RCC 7860 (cell line): Measurements from ENCODE around the gene TLE3.

Source experiments
- DNase-seq: peaks from one replicate; pipeline ENCODE4 v3.0.0-alpha.2; 2015; ENCODE audit warnings: low spot score
- FAIRE-seq: peaks from 2 replicates; lab custom pipeline; 2012; peaks lifted over from hg19 to GRCh38; lab: Jason Lieb, UNC

Gene TLE3

DNA sequence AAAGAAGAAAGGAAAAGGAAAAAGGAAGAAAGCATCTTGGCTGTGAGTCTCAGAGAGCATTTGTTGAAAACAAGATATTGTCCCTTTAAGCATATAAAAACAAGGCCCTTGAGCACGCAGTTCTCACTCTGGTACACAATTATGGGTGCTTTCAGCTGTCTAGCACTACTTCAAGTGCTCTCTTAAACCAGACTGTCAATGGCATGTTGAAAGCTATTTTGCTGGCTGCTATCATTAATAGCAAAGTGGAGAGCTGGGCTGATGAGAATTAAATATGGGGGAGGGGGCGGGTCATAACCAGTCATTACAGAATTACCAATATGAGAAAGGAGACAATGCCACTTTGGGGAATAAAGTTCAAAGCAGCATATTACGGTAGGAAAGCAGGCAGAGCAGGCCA is 9.3 kb downstream of the TLE3 start:
- DNase-seq = no peak
- no peak for FAIRE-seq

DNA sequence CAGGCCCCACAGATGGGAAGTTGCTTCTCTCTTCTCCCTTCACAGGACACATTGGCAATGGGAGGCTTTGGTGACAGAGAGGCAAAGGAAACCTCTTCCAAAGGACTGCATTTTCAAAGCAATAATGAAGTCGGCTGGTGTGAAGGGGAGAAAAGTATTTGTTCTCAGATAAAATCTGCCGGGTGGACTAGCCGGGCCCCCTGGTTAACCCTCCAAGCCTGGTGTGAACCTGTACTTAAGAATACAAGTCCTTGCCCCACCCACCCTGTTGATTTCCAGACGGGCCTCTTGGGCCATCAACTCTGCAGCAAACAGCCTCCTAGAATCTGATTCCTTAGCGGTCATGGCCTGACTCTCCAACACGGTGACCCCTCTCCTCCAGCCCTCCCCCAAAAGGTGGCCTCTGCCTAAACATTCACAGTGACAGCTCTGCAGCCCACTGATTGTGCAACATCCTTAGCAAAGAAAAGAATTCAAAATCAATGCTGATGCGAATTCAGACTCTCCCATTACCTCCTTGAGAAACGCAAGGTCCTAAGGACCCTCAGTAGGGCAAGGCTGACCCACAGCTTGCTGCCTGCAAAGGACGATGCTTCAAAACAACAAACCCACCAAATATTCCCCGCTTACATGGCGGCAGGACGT is 9.9 kb downstream of the TLE3 start:
- FAIRE-seq (no peak), DNase-seq (no peak)

DNA sequence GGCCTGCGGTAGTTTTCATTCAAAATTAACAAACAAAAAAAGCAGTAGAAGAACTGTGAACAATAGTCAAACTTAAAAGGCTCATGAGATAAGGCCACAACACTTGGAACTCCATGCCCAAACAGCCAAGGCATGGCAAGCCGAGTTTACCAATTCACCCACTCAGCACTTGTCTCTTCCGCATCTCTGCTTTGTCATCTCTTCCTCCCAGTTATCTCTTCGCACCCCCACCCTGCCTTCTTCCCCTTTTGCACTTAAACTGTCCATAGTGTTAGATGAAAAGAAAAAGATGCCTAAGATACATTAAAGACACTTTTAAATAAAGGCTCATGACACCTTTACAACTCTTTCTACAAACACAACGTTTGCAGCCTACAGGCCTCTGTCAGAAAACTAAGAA is 11.1 kb downstream of the TLE3 start:
- FAIRE-seq (no peak), DNase-seq (no peak)

DNA sequence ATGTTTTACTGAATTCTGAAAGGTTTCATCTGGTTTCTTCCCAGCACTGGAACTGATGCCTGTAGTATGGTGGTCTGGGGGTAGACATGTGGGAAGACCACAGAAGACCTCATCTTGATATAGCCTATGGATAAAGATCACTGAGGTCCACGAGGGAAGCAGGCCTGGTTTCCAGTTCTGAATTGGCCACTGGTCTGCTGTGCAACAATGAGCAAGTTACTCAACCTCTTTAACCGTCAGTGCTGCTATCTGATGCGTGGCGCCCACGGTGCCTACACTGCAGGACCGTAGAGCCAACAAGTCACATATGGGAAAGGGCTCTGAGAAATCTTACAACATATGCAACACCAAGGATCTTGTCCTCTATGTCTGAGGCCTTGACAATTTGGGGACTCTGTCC is 13.3 kb downstream of the TLE3 start:
- FAIRE-seq (no peak), DNase-seq (no peak)

DNA sequence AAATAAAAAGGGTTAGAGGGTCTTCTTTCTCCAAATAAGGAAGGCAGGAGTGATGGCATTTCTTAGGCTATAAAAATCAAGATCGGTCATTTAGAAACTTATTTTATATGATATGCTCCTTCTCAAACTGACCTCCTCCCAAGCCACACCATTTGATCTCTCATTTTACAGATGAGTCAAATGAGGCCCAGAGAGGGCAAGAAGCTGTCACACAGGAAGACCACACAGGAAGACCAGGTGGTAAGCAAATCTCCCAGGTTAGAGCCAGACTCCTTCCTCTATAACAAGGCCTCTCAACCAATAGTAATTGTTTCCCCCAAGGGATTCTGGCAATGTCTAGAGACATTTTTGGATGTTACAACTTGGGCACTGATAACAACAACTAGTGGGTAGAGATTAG is 13.8 kb downstream of the TLE3 start:
- DNase-seq (no peak), FAIRE-seq (no peak)

DNA sequence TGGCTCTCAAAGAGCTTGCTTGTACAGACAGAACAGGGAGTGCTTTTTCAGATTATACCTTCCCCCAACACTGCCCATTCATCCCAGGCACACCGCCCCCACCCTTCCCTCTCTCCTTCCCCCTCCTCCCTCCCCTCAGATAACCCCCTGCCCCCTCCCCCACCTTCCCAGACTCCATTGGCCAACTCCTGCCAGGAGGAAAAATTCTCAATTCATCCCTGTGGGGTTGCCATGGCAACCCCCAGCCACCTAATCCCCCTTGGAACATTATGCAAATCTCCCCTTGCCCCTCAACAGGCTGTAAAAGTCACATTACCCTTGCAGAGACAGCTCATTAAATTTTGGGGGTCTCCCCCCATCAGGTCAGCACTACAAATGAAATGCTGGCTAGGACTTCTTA is 14.3 kb downstream of the TLE3 start:
- FAIRE-seq (no peak), DNase-seq (no peak)

DNA sequence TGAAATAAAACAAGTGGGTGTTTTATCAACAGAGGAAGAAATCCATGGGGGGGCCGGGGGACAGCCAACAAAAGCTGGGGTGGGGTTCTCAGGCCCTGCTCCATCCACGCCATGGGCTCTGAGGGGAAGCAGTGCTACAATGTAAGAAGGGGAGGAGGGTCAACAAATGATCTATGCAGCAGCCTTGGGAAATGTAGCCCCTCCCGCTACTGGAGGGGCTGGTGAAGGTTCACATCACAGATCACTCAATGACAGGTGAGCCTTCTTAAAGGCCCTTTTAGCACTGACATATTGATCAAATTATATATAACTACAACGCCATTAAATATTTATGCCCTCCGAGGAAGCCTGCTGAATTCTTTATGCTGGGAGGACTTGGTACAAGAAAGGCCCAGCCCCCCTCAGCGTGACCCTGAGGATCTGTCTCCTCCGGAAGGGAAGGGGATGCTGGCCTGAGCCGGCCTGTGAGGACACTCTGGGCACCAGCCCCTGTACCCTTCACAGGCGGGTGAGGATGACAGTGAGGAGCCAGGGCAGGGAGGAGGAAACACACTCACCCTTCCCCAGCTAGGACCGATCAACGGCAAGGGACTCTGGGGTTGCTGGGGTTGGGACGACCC is 15.3 kb downstream of the TLE3 start:
- FAIRE-seq (no peak), DNase-seq (no peak)

DNA sequence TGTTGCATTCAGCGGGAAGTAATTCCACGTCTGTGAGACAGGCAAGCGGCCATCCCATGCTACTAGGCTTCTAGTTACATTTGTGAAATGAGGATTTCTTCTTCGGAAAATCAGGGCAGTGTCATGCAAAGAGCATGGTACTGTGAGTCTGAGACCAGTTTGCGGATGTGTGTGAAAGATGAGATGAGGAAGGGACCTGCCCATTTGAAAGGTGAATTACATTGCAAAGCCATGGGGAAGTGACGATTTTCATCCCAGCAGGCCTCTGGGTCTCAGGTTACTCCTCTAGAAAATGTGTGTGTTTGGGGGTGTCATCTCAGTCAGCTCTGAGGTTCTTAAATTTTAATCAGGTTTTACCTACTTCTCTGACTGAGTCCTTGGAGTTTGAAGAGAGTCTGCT is 16.1 kb downstream of the TLE3 start:
- FAIRE-seq = no peak
- no peak for DNase-seq

DNA sequence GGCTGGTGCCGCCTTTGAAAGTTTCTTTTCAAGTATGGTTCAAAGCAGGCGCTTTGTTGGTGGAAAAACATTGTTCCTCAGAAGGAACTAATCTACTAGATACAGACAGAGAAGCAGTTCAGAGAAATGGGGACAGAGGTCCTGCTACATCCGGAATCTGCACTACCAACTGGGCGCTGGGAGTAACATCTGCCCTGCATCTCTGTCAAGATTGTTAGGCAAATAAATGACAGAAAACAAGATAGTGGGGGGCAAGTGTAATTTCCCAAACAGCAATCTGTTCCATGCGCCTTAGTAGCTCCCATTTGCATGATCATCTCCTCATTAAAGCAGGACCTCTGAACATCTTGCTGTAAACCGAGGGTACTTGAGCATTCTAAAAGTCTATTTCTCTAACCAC is 17.4 kb downstream of the TLE3 start:
- FAIRE-seq = no peak
- DNase-seq = no peak

DNA sequence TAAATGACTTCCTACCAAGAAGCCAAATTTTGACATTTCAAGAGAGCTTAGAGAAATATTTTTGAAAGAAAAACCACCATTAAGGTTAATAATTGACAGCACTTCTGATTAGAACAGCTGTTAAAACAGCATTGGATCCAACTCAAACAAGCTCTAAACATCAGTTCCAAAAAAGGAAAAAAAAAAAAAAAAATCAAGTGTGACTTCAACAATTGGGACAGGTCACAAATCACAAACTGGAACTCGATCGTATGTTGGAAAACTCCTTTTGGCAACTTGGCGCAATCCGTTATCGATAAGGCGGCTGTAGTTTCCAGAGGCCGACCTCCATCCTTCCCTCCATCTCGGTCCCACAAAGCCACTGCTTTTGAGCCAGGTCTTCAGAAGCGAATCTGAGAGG is 17.8 kb downstream of the TLE3 start:
- FAIRE-seq = no peak

DNA sequence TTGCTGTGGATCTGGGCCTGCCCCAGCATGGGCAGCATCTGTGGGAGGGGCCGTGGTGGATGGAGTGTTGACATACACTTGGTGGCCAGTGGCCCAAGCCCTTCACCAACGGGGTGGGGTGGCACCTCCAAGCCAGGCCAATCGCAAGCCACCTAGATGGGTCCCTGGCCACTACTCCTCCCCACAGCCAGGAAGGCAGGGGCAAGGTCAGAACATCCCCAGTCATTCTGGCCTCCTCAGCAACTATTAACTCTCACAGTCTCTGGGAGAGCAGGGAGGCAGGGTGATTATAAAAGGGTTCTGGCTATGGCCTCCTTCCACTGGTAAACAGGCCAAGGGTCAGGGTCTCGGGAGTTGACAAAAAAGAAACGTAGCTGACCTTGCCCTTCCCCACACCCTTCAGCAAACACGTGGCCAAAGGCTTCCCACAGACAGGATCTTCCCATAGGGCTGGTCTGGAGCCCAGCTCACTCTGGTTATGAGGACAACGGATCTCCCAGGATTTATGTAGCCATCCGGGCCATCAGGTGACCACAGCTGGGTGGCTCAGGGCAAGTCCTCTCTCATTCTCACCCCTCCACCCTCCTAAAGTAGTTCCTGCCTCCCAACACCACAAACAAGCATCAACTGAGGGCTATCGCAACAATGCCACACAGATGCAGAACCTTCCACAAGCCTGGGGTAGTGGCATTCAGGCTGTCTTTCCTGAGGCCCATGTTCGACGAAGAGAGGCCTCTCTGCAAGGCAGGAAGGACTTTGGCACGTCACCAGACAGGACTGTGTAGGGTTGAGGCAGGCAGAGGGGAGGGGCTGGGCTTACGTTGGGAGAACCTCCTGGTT is 18.9 kb downstream of the TLE3 start:
- no peak for DNase-seq
- no peak for FAIRE-seq

More for the DNA sequence above, 17.8 kb downstream of the TLE3 start:
- DNase-seq = no peak

DNA sequence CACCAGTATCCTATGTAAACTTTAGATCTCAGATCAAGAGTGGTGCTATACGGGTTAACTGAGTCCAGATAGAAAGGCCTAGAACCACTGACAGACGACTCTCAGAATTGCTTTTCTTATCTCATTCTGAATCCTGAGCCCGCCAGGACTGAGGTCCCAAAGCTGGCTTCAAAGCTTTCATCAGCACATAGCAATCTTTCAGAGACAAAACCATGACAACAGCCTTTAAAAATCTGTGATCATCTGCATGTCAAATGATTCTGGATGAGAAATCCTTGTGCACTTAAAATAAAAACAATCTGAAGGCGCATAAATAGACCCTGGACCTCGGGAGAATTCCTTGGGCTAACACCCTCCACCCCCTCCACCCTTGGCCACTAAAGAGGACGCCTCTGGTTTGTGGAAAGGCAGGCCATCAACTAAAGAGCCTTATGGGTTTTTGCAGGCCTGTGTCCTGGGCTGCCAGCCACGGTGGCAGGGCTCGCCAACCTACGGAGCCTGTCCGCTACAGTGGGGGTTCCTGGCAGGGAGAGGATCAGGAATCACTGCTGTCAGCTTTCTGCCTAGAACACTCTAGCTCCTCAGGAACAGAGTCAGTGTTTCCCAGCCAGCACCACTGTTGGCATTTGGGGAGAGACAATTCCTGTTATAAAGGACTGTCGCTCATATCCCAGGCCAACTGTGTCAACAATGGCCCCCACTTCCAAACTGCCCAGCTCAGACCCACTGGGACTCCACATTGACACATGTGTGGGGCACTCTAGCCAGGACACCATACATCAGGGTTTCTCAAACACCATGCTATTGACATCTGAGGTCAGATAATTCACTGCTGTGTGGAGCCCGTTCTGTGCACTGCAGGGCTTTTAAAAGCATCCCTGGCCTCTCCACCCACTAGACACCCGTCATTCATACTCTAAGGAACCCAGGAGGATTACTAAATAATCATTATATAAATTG is 20.2 kb downstream of the TLE3 start:
- no peak for FAIRE-seq
- DNase-seq = no peak

DNA sequence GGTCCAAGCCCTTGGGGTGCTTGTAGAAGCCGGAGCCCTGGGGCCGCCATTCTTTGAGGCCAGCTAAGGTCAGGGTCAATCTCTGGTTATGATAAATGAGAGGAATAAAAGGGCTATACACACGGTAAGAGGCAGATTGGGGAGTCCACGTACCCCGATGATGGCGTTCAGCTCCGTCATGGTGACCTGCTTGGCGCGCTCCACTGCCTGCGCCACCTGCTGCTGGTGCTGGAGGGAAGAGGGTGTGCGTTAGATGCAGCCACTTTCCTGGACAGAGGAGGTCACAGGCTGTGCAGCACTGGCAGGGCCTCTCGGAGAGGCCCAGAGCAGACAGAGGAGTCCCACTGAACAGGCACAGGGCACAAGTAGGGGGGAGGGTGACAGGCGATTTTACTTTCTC is 23.3 kb downstream of the TLE3 start:
- no peak for DNase-seq
- FAIRE-seq = no peak

DNA sequence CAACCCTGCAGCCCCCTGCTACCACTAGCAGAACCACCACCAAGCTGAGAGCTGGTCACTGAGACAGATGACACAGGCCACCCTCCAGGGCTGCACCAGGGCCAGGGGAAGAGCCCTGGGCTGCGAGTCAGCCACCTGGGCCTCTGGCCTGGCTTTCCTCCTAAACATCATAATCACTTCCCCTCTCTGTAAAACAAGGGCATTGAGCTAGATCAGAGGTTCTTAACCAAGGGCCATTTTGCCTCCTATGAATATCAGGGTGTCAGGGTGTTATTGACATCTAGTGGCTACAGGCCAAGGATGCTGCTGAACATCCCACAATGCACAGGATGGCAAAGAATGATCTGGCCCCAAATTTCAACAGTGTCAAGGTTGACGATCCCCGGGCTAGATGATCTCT is 25.2 kb downstream of the TLE3 start:
- DNase-seq (no peak), FAIRE-seq (no peak)

DNA sequence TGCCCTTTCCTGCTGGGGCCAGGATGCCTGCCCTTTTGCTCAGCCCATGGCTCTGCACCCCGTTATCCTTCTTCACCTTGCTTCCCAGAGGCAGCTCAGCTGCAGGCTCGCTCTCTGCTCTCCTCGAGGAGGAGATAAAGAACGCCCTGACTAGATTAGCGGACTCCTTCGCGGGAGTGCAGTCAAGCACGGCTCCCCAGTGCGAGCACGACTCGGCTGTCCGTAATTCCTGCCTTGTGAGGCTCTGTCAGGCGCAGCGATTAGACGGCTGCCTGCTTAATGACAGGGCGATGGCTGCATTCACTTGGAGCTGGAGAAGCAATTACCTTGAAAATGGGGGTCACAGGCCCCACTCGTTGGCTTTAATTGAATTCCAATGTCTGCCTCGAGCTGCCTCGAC is 25.9 kb downstream of the TLE3 start:
- no peak for FAIRE-seq
- no peak for DNase-seq

DNA sequence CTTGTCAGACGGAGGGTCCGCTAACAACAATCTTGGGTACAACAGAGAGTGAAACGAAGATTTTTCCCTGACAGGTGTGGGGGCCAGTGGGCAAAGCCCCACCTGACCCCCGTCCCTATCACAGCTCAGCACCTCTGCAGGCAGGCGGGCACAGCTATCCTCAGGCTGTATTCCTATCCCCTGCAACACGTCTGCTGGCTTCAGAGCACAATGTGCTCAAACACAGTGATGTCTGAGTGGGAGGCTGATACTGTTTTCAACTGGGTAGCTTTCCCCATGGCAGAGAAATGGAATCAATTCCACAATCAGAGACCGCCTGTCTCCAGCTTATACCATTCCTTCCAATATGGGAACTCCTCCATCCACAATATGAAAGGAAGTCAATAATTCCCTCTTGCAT is 28.0 kb downstream of the TLE3 start:
- DNase-seq (no peak), FAIRE-seq (no peak)

DNA sequence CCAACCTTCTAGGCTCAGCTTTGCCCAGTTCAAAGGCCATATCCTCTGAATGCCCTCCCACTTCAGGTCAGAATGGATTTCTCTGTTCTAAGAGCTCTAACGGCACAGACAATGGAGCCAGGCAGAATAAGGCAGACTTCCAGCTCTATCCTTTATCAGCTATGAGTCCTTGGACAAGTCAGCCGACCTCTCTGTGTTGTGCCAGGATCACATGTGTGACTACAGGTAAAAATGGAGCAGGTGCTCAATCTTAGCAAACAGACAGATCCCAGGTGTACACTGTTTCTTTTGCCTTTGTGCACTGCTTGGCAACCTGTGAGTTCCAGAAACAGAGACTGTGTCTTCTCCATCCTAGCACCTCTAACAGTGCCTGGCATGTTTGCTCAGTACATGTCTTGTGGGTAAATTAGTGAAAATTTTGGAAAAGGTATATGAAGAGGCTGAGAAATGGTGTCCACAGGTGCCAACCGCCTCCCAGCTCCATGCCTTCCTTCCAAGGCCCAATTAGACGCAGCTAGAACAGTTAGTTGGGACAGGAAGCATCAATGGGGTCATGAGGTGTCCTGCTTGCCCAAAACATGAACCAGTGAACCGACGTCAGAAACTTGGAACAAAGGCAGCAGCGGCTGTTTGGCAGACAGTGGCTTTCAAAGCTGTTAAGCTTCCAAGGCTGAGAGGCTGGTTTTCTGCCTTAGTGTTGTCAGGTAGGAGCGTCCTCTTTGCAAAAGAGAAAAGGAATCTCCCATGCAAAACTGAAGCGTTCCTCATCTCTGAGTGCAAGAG is 28.7 kb downstream of the TLE3 start:
- FAIRE-seq (no peak), DNase-seq (no peak)

DNA sequence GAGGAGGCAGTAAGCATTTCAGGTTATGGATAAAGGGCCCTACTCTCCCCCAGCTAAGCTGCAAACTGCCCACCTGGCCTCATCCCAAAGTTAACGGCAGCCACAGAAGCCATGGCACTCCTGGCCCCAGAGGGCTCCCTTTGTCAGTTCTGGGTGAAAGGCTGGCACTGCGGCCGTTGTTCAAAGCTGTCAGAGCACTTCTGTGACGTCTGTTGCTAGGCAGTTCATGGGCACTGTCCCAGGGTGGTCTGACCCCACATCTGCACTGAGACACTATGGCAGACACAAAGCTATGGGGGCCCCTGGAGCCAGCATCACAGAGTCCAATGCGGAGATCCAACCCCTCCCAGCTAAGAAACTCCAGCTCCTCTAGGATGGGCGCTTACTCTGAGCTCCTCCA is 30.0 kb downstream of the TLE3 start:
- FAIRE-seq (no peak), DNase-seq (no peak)

DNA sequence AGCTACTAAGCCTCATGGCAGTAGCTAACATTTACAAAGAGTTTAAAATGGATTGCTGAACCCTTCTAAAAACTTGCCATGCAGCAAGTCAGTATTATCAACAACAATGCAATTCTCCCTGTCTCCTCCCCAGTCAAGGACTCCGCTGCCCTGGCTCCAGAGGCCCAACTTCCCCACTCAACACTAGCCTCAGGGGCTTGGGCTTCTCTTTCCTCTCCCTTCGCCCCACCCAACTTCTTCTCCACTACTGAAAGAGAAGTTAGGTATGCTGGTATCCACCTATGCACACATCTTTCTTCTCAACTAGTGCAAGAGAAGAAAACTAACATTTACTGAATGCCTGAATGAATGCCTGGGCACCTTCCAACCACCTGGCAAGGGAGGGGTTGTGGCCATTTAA is 30.7 kb downstream of the TLE3 start:
- FAIRE-seq (no peak), DNase-seq (no peak)

DNA sequence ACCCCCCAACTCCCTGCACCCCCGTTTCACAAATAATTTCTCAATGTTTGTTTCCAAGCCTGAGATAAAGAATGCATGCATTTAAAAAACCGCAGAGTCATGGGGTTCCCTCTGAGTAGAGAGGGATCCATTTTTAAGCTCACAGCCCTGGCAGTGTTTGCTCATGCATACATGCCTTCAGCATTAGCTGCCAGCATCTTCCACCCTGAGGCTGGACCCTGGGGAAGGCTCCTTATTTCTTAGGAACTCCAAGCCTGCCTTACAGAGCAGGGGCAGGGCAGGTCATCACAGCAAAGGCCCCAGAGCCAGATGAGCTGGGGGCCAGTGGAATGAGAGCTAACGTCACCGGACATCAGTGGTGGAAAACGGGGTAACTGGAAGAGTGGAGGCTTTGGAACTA is 31.3 kb downstream of the TLE3 start:
- FAIRE-seq (no peak), DNase-seq (no peak)
